Gastroesophageal sphincter (tissue), 3 donors: Measurements from ENCODE around the gene SLK.

Source experiments
- EP300 ChIP-seq: sonication (generic); formaldehyde crosslinking; IDR thresholded peaks from one replicate; pipeline ENCODE4 v1.6.1; 2017; ENCODE audit warnings: antibody characterized with exemption, mild to moderate bottlenecking
- POLR2A ChIP-seq, 2 donors: fragments of 450-650 bp; IDR thresholded peaks; one replicate each; pipeline ENCODE4 v1.6.1; 2017; ENCODE audit warnings: antibody characterized with exemption in 2 of 2, mild to moderate bottlenecking in 2 of 2, moderate library complexity in 1 of 2
- POLR2AphosphoS5 ChIP-seq: sonication (generic); formaldehyde crosslinking; IDR thresholded peaks from one replicate; pipeline ENCODE4 v1.6.1; 2017; ENCODE audit warnings: antibody characterized with exemption
- TF ChIP-seq, protein P1 (sequence below), 4 experiments: fragments of 200-600 bp in 2 of 4; fragments of 450-650 bp in 2 of 4; sonication (generic) in 1 of 4; IDR thresholded peaks; one replicate each; pipeline ENCODE4 v1.5.1; 2017 to 2019; ENCODE audit warnings: antibody characterized with exemption in 4 of 4, mild to moderate bottlenecking in 2 of 4, moderate library complexity in 2 of 4

DNA sequence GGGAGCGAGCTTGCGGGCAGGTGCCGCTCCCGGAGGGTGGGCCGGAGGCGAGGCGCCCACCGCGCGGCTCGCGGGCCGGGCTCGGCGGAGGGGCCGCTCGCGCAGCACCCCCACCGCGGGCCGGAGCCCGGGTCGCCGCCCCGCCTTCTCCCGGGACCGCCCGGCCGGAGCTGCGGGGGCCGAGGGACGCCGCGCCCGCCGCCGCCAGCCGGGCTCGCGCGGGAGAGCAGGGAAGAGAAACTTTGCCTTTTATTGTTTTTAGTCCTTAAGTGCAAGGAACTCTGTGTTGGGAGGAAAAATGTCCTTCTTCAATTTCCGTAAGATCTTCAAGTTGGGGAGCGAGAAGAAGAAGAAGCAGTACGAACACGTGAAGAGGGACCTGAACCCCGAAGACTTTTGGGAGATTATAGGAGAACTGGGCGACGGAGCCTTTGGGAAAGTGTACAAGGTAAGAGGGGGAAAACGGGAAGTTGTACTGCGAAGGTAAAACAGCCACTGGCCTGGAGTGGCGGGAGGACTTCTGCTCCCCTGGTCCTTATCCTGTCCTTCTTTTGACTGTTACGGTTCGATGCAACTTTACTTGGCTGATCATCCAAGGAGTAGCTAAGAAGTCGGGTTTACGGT is 620 bp downstream of the SLK start:
- TF ChIP-seq, protein P1, sequence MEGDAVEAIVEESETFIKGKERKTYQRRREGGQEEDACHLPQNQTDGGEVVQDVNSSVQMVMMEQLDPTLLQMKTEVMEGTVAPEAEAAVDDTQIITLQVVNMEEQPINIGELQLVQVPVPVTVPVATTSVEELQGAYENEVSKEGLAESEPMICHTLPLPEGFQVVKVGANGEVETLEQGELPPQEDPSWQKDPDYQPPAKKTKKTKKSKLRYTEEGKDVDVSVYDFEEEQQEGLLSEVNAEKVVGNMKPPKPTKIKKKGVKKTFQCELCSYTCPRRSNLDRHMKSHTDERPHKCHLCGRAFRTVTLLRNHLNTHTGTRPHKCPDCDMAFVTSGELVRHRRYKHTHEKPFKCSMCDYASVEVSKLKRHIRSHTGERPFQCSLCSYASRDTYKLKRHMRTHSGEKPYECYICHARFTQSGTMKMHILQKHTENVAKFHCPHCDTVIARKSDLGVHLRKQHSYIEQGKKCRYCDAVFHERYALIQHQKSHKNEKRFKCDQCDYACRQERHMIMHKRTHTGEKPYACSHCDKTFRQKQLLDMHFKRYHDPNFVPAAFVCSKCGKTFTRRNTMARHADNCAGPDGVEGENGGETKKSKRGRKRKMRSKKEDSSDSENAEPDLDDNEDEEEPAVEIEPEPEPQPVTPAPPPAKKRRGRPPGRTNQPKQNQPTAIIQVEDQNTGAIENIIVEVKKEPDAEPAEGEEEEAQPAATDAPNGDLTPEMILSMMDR (IDR thresholded peaks at IDR 0.05), result peak in 2 of 4 experiments; percentile 26 to 35
- TF ChIP-seq POLR2A (IDR thresholded peaks at IDR 0.05) (no peak), EP300 (no peak), POLR2AphosphoS5 (no peak)
